Stimulated activated CD8-positive, alpha-beta memory T cell treated with anti-CD3 and anti-CD28 coated beads, Interleukin-4, amount 100 ng/mL, for 24 hours (primary cell): ENCODE data around the gene YAF2.
"Not testable (repeated sequence)": the region's sequence is repeated elsewhere in the genome, so short reads cannot be mapped to it uniquely, and the experiment has no call there.

Experiments used
- DNase-seq: peaks from one replicate; pipeline ENCODE4 v3.0.0-alpha.2; 2020; ENCODE audit warnings: low read depth

YAF2 gene

DNA sequence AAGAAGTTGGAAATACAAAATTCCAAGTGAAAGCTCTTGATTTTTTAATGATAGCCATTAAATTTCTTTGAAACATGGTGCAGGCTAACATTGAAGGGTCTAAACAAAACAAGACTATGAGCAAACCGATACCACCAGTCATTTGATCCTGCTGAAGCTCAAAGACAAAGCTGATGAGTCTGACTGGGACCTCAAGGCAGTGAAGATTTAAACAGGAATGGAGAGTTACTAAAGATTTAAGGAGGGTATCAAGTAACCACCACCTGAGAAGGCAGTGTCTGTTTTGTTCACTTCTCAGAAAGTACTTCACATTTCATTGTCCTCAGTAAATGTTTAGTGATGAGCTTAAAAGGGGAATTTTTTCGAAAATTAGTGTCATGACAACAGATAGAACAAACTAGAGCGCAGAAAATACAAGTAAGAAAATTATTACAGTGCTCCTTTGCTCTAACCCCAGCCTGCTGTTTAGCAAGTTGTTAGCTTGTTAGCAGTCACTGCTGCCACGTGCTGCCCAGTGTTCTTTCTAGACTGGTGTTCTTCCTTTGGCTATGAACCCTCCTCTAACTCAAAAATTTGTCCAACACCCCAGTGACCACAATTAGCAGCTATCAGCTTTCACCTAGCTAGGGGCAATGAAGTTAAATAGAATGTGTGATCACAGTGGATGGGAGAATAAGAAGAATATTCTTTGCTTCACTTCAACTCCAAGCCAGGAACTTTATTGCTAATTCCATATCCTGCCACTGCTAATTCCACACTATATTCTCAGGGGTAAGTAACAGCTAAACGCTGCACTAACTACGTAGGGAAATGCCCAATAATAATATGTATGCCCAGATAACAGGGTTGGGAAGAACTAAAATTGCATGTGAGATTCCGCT lies 41.1 kb downstream of the YAF2 start:
- DNase-seq = no peak

DNA sequence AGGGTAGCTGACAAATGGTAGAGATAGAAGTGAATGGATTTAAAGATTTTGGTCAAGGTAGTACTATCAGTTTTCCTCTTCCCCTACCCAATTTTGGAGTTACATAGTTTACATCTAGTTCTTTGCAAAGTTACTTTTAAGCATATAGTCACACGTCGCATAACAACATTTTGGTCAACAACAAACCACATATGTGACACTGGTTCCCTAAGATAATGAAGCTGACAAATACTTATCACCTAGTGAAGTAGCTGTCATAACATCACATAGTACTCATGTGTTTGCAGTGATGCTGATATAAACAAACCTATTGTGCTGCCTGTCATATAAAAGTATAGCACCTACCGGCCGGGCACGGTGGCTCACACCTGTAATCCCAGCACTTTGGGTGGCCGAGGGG lies 45.4 kb downstream of the YAF2 start:
- DNase-seq = no peak

DNA sequence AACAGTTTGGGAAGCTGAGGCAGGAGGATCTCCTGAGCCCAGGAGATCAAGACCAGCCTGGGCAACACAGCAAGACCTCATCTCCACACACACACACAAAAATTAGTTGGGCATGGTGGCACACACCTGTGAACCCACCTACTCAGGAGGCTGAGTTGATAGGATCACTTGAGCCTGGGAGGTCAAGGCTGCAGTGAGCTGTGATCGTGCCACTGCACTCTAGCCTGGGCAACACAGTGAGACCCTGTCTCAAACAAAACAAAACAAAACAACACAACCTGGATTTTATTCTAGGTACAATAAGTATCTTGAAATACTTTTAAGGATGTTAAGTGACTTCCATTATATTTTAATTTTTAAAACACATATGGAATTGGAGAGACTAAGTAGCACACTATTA lies 45.8 kb downstream of the YAF2 start:
- no peak for DNase-seq

DNA sequence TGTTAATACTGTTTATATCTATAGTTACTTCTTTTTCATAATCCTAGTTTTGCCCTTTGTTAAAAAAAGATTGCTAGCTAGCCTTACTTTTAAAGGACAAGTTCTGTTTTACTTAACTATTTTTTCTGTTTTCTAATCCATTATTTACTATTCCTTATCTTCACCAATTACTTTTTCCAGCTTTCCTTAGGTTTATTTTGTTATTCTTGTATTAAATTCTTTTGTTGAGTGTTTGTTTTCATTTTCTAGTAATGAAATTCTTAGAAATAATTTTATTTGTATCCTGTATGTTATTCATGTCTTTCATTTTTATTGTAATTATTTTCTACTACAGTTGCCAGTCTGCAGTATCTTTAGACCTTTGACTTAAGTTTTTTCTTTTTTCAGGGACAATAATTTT lies 47.7 kb downstream of the YAF2 start:
- DNase-seq = no peak

DNA sequence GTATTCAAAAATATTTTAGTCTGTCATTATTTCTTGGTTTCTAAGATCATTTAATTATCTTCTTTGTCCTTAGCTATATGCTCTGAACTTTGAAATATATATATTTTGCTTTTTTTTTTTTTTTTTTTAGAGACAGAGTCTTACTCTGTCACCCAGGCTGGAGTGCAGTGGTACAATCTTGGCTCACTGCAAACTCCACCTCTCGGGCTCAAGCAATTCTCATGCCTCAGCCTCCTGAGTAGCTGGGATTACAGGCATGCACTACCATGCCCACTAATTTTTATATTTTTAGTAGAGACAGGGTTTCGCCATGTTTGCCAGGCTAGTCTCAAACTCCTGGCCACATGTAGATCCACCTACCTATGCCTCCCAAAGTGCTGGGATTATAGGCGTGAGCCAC lies 49.8 kb downstream of the YAF2 start:
- not testable (repeated sequence) for DNase-seq

DNA sequence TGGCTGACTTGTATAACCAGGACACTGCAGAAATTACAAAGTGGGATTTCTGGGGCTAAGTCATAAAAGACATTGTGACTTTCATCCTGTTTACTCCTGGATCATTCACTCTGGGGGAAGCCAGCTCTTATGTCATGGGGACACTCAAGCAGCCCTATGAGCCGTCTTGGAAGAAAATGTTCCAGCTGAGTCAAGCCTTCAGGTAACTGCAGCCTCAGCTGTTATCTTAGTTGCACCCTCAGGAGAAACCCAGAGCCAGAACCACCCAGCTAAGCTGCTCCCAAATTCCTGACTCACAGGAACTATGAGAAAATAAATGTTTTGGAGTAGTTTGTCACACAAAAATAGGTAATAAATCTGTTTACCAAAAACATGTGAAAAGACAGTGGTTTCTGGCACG lies 50.2 kb downstream of the YAF2 start:
- no peak for DNase-seq

DNA sequence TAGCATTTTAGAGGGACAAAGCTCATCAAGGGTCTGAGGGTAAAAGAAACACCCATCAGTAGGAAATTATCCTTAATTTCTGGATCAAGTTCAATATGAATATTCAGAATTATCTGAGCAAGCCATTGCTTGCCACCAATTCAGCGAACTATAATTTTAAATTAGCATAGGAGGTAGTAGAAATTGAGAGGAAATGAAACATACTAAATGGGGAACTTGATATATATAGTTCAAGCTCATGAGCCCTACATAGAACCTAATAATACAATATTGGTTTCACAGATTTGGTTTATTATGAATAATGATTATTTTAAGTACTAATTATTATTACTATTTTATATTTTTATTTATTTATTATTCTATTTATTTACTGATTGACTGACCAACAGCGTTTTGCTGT lies 51.3 kb downstream of the YAF2 start:
- DNase-seq = no peak

DNA sequence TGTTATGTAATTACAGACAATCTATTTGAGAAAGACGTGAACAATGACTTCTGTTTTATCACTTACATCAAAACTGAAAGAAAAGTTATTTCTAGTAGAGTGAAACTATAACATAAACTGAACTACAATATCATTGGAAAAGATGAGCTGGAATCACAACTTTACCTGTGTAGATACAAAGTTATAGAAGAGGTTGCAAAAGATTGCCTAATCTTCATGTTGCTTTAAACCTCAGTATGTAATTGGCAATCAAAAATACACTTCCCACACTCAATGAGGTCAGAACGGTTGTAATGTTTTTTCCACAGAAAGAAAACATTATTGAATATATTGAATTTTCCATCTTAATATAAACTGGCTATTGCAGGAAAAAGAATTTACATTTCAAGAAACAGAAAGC lies 55.7 kb downstream of the YAF2 start:
- no peak for DNase-seq

DNA sequence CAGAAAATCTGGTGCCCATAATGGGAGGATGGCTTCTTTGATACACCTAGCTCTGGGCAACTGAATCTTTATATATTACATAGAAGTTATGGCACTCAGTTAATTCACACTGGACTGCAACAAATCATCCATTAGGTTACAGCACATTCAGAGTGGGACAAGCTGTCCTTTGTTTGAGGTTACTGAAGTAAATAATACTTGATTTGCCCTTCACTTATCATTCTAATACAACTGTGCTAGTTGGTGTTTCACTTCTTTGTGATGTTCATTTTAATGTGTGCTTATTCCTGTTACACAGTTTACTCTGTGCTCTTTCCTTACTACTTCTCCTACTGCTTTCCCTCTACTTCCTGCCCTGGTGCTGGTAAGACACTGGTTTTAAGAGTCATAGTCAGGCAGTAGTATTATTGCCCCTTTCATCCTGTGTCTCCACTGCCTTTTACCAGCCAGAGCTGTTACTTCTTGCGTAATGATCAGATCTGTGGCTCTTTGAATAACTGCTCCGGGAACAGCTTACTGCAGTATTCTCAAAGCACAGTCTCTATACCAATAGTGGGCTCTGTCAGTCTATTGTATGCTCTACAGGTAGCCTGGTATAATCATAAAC lies 57.0 kb downstream of the YAF2 start:
- no peak for DNase-seq

DNA sequence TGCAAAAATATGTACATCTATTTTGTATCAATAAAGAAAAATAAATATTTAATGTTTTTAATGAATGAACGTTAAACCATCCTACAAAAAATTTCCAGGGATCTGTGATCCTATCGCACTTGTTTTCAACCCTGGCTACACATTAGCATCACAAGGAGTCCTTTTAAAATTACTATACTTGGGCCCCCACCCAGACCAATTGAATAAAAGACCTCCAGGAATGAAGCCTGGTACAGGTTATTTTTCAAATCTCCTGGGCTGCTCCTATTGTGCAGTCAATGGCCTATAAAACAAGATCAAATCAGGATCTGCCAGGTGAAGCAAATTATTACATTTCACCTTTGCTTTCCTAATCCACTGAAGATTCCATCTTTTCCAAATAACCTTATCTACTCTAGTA lies 59.9 kb downstream of the YAF2 start:
- DNase-seq = no peak

DNA sequence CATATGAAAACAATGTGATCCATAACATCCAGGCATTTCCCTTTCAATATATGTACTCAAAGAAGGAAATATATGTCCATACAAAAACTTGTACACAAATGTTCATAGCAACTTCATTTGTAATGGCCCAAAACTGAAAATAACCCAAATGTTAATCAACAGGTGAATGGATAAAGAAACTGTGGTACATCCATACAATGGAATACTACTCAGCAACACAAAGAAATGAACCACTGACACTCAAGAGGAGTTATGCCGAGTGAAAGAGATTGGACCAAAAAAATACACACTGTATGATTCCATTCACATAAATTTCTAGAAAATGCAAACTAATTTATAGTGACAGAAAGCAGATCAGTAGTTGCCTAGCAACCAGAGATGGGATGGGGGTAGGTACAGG lies 63.1 kb downstream of the YAF2 start:
- no peak for DNase-seq

DNA sequence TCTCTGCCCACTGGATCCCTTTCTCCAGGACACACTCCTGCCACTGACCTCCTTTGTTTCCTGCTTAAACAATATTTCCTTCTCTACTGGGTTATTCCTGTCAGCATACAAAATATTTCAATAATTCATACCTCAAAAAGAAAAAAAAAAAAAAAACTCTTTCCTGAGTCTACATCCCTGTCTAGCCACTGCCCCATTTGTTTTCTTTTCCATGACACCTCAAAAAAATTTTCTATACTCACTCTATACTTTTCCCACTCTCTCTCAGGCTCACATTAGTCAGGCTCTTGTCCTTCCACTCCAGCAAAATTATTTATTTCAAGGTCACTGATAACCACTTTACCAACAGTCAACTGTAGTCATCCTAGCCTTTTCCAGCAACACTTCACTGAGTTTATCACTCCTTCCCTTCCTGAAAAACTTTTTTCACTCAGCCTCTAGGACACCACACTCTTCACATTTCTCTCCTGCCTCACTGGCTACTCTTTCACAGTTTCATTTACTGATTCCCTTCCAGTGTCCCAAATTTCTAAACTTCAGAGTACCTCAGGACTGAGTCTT lies 64.0 kb downstream of the YAF2 start:
- no peak for DNase-seq

DNA sequence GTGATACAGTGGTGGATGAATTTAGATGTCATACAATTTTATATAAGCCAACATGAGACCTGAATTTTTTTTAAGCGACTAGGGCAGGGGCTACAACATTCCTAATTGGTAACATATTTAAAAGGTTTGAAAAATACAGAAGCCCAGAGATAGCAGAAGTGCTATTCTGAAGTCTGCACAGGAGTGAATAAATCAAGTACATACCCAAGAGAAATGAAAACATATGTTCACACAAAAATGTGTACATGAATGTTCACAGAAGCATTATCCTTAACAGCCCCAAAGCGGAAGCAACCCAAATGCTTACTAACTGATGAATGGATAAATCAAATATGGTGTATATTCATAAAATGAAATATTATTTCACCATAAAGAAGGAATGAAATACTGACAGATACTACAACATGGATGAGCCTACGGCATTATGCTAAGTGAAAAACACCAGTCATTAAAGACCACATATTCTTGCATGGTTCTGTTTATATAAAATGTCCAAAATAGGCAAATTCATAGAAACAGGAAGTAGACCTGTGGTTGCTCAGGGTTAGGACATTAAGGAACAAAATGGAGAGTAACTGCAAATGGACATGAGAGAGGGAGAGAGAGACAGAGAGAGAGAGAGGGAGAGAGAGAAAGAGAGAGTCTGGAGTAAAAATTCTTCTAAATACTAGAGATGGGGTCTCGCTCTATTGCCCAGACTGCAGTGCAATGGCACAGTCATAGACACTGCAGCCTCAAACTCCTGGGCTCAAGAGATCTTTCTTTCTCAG lies 65.4 kb downstream of the YAF2 start:
- DNase-seq = no peak

DNA sequence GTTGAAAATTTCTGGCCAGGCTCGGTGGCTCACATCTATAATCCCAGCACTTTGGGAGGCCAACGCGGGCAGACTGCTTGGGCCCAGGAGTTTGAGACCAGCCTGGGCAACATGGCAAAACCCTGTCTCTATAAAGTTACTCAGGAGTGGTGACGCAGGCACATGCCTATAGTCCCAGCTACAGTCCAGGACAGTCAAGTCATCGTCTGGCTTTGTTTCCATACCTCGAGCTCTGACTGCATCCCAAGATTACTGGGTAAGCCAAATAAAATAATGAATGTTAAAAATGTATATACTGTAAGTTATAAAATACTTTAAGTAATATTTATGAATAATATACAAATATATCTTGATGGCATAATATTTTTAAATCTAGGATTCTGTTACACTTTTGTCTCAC lies 70.3 kb downstream of the YAF2 start:
- no peak for DNase-seq

DNA sequence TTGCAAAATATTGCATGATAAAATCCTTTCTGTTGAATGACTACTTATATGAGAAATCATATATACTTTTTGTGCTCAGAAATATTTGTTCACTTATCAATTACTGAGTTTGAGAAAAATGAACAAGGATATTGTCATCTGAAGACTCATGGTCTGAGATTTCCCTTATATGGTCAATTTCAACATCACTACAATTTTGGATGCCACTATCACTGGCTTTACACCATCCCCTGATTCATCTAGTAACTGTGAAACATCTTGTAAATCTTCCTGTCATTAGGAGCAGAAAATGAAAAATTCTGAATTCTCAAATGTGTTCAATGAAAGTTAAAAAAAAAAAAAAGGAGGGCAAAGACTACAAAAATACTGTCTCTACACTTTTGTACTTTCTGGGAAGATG lies 71.5 kb downstream of the YAF2 start:
- no peak for DNase-seq

DNA sequence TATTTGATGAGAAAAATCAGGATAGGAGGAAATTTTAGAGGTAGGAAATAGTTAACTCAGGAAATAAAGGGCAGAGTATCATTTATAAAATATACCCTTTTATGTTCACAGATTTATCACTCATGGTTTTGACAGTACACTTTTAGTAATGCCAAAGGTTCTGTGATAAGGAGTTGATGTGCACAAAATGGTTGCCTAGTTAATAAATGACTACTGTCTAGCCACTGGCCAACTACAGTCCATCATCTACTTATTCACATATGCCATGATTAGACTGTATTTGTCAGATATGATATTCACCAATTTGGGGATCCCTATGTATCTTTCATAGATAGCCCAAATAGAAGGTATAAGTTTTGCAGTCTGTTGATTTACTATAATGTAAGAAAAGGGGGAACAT lies 74.1 kb downstream of the YAF2 start:
- no peak for DNase-seq

DNA sequence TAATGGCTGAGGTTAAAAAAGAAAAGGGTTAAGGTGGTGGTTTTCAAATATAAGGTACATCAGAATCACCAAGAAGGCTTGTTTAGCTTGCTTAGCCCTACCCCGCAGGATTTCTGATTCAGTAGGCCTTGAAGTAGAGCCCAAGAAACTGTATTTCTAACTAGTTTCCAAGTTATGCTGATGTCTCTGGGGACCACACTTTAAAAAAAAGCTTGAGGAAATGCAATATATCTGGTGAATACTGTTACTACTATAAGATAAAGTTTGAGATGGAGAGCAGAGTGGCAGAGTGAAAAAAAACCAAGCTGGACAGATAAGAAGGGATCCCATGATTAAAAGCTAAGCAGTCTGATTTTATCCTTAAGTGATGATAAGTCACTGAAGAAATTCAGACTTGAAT lies 75.1 kb downstream of the YAF2 start:
- no peak for DNase-seq

DNA sequence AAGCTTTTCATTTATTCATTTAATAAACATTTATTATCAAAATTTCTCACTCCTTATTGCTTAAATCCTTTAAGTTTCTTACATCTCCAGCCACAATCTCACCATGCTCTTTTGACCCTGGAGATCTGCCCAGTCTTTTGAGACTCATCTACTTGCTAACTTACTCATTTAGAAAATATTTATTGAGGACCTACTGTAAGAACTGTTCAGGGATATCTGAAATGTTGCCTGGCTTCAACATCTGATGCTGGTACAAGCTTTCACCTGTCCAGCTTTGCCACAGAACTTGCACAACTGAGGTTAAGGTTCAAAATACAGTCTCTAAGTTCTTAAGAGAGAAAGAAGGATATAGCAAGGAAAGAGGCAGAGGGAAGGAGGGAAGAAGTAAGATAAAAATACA lies 75.9 kb downstream of the YAF2 start:
- no peak for DNase-seq

DNA sequence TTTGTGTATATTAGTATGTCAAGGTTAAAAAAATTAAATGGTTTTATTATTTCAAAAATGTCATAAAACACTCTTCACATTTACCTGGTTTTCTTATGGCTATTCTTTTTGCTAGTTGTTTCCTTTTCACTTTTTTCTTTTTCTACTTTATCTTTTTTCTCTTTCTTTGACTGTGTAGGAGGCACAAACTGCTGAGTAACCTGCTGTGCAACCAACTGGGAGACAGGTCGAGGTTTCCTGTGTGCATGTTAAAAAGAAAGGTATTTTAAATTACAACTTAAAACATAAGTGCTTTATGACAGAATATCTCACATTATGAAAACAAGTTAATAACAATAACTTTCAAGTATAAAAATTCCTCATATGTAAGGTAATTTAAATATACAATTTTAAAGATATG lies 76.5 kb downstream of the YAF2 start:
- no peak for DNase-seq

DNA sequence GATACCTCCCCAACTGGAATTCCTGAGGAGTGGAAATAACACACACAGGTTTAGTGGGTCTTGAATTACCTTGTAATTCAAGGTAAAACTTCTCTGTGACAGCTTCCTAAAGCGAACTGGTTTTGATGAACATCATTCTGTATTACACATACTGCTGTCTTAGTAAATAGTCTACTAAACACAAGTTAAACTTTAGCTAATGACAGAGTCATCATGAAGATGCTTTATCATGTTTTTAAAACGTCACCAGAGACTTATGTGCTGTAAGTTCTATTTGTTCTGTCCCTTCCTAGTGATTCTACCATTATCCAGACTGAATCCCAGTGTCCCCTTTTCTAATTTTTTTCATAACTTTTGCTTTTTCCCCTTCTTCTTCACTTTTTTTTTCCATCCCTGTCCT lies 81.8 kb downstream of the YAF2 start:
- no peak for DNase-seq

DNA sequence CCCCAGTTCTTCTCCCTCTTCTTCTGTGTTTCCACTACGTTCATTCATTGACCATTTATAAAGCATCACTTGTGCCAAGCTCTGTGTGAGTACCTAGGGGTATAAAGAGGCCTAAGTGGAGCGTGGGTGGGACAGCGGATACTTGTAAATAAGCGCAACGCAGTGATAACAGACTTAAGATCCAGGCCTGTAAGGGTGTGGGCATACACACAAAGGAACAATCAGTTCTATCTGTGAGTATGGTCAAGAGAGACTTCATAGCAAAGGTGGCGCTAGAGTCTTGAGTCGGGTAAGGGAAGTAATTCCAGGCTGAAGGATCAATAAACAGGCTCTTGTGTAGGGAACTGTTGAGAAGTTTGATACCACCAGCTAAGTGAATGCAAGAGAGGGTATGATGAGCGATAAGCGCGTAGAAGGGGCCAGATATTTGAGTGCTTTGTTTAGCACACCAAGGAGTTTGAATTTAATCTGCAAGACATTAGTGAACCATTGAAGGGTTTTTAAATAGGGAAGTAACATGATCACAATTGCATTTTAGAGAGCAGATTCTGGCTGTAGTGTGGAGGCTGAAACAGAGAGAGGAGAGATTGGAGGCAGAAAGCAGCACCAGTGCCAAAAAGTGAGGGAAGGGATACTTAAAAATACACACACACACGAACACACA lies 92.4 kb downstream of the YAF2 start:
- no peak for DNase-seq

DNA sequence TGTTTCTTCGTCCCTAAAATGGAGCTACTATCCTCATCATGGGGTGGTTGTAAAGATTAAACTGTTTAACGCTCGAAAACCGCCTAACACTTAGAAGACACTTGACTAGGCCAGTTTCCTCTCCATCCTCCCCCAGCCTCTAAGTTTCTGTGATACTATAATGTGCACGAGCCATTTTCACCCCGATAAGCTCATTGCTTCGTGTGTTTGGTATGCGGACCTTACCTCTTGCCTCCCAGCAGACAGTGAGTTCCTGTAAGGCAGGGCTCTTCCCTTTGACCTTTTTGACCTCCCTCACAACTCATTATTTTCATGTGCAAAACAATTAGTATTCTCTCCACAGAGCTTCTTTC lies 92.9 kb downstream of the YAF2 start:
- no peak for DNase-seq
